ENCODE data around the gene GABRA4.

DNA sequence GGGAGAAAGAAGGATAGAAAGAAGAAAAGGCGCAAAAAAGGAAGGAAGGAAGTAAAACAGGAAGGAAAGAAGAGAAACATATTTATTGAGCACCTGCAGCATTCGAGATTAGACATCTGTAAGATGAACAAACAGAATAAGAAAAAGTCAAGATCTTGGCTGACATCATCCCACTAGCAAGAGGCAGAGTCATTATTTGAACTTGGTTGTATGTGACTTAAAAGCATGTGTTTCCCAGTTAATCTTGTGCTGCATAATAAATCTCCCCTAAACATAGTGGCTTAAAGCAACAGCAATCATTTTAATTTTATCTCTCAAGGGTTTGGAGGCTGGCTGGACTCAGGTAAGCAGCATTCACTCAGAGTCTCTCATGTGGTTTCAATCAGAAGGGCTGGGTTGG is 45.8 kb downstream of the GABRA4 start:
- TF ChIP-seq POLR2A (IDR thresholded peaks at IDR 0.05): no peak
- TF ChIP-seq, protein P1, sequence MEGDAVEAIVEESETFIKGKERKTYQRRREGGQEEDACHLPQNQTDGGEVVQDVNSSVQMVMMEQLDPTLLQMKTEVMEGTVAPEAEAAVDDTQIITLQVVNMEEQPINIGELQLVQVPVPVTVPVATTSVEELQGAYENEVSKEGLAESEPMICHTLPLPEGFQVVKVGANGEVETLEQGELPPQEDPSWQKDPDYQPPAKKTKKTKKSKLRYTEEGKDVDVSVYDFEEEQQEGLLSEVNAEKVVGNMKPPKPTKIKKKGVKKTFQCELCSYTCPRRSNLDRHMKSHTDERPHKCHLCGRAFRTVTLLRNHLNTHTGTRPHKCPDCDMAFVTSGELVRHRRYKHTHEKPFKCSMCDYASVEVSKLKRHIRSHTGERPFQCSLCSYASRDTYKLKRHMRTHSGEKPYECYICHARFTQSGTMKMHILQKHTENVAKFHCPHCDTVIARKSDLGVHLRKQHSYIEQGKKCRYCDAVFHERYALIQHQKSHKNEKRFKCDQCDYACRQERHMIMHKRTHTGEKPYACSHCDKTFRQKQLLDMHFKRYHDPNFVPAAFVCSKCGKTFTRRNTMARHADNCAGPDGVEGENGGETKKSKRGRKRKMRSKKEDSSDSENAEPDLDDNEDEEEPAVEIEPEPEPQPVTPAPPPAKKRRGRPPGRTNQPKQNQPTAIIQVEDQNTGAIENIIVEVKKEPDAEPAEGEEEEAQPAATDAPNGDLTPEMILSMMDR (IDR thresholded peaks at IDR 0.05): no peak
